ENCODE measurements around the gene RPUSD4.

GRCh38 chr11:126164781-126165180, 46.7 kb downstream of the RPUSD4 start:
- TF ChIP-seq CTCF (conservative IDR thresholded peaks at IDR 0.05) (no peak), EZH2 (IDR thresholded peaks at IDR 0.05; ENCODE audit: low read depth) (no peak)

All from PC-9 (cell line).